Activated naive CD4-positive, alpha-beta T cell treated with Interleukin-2 at 50 U/mL for 16 hours (primary cell): ENCODE measurements around the gene XPO1.
"Not testable (repeated sequence)": the region's sequence is repeated elsewhere in the genome, so short reads cannot be mapped to it uniquely, and the experiment has no call there.

Experiments used
- DNase-seq: peaks from one replicate; pipeline ENCODE4 v3.0.0-alpha.2; 2020

The XPO1 gene

DNA sequence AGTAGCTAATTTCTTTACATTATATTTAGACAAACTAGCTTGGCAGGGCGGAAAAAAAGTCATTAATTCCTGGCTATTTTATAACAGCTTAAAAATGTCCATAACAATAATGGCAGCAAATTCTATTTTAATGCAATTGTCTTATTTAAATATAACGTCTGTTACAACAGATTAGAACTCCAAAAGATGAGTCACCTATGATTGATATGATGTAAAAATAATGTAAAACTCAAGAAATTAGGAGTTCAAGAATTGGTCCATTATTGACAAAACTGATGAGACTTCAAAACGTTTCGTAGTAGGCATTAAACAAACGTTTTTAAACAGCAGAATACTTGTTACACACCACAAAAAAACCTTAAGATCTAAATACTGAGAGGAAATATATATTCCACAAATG lies 2.7 kb downstream of the XPO1 start:
- DNase-seq, result no peak

DNA sequence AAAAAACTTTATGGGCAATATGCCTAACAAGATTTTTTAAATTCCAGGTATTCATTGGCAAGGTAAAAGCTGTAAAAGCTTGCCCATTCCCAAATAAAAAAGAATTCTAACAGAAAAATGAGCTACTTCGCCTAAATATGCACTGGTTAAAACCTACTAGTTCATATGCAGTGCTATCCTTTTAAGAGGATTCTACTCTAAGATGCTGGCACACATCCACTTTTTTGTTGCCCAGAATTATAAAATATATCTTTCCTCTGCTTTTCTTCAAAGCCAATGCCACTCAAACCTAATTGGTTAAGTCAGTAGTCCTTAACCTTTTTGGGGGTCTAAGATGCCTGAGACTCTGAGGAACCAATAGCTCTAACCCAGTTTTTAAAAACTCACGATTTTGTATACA lies 3.2 kb downstream of the XPO1 start:
- DNase-seq, result no peak

DNA sequence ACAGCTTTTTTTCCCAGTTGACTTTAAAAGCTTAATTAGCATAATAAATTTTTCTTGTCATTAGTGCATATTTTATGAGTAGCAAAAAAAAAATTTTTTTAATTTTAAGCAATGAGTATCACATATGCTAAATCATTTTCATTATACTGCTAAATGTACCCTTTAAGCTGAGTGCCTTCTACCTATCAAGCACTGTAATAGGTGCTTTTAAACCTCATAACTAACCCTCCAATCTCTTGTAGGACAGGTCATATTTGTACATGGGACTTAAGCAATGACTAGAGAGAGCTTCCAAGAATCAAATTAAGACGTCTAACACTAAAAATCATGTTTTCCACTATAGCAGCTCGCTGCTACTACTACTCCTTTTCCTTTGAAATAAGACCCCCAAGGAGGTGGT lies 7.4 kb downstream of the XPO1 start:
- no peak for DNase-seq

DNA sequence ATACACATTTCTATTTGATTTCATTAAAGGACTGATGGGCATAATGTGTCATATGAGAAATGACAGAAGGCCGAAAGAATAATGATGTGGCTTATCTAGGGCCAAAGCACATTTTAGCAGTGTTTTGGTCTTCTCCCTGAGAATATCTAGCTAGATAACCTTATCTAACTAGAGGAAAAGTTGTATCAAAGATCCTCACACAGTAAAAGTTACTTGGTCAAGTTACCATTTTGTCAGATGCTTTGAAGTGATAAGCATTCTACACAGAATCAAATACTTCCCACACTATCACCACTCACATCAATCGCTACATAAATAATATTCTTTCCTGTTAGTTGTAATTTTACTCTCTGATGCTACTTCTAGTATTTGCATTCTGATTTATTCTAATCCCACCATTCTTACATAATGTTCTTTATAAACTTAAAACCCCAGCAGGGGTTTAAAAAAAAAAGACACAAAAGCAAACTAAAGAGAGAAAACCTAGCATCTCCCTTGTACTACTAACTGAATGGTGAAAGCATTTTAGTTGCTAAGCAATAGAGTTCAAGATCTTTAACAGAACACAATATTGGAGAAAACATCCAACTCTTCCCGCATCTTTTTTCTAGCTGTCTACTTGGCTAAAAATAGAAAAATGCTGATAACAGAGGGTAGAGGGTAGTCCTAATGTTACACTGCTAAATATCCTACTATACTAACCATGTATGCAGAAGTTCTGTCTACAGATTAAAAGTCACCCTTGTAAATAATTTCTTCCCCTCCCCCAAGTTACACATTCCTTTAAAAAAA lies 8.0 kb downstream of the XPO1 start:
- DNase-seq, result no peak

DNA sequence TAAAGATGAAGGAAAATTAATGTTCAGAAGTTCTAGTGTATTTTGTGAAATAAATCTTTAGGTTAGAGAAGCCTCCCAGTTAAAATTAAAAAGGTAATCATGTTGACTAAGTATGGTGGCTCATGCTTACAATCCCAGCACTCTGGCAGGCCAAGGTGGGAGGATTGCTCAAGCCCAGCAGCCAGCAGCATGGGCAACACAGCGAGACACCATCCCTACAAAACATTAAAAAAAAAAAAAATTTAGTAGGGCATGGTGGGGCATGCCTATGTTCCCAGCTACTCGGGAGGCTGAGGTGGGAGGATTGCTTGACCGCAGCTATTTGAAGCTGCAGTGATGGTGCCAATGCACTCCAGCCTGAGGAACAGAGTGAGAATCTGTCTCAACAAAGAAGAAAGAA lies 17.9 kb downstream of the XPO1 start:
- no peak for DNase-seq

DNA sequence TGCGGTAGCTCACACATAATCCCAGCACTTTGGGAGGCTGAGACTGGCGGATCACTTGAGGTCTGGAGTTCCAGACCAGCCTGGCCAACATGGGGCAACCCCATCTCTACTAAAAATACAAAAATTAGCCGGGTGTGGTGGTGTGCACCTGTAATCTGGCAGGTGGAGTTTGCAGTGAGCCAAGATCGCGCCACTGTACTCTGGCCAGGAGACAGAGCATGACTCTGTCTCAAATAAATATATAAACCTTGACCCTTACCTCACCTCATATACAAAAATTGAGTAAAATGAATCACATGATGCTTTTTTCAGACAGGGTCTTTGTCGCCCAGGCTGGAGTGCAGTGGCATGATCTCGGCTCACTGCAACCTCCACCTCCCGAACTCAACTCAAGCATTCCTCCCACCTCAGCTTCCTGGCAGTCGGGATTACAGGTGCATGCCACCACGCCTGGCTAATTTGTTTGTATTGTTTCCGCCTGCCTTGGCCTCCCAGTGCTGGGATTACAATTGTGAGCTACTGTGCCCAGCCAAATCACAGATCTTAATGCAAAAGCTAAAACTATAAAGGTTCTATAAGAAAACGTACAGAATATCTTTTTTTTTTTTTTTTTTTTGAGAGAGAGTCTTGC lies 25.3 kb downstream of the XPO1 start:
- no peak for DNase-seq

DNA sequence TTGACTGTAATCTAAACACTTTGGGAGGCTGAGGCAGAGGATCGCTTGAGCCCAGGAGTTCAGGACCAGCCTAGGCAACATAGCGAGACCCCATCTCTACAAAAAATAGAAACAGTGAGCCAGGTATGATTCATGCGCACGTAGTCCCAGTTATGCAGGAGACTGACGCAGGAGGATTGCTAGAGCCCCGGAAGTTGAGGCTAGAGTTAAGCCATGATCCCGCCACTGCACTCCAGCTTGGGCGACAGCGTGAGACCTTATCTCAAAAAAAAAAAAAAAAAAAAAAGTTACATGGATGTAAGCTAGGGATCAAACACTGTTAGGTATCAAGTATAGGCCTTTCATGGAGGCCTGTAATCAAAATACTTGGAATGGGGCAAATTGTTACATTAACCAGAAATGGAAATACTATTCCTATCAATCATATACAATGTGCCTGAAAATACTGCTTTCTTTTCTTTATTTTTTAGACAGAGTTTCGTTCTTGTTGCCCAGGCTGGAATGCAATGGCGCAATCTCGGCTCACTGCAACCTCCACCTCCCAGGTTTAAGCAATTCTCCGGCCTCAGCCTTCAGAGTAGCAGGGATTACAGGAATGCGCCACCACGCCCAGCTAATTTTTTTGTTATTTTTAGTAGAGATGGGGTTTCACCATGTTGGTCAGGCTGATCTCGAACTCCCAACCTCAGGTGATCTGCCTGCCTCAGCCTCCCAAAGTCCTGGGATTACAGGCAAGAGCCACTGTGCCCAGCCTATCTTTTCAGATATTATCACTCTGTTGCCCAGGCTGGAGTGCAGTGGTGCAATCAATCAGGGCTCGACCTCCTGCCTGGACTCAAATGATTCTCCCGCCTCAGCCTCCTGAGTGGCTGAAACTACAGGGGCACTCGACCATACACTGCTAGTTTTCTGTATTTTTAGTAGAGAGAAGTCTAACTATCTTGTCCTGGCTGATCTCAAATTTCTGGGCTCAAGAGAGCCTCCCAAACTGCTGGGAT lies 27.2 kb downstream of the XPO1 start:
- DNase-seq, result no peak

DNA sequence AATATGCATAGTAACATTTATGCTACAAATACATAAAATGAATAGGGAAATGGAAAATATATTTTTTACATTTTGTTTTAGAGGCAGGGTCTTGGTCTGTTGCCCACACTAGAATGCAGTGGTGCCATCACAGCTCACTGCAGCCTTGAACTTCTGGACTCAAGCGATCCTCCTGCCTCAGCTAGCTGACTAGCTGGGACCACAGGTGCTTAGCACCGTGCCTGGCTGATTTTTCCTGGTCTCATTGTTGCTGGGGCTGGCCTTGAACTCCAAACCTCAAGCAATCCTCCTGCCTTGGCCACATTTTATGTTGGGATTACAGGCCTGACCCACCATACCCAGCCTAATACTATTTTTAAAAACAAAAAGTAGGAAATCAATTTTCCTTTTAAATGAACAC lies 33.2 kb downstream of the XPO1 start:
- DNase-seq, result no peak

DNA sequence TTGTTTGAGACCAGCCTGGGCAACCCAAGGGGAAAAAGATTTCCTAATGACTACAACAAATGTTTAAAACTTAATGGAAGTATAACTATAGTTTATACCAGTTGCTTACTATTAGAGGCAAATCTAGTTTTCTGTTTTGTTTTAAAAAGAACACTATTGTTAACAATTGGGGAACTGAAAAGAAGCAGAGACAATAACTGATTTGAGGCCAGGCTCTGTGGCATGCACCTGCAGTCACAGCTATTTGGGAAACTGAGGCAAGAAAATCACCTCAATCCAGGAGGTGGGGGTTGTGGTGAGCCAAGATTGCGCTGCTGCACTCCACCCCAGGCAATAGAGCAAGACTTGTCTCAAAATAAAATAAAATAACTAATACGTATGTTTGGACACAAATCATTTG lies 39.1 kb downstream of the XPO1 start:
- no peak for DNase-seq

DNA sequence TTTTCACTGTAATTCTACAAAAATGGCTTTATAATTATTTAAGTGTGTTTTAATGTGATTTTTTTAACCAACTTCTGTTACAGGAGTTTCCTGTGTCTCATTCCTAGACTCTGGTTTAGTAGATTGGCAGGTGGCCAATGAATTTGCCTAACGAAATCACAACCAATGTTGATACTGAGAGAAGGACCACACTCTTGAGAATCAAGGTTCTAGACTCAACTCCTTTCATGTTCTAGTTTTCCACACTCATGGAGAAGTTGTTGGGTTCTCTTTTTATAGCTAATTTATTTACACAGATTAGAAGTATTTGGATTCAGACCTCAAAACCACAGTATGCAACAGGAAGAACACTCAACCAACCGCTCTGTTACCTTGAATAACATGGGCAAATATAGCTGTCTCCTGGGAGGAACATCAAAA lies 44.6 kb downstream of the XPO1 start:
- DNase-seq, result no peak

DNA sequence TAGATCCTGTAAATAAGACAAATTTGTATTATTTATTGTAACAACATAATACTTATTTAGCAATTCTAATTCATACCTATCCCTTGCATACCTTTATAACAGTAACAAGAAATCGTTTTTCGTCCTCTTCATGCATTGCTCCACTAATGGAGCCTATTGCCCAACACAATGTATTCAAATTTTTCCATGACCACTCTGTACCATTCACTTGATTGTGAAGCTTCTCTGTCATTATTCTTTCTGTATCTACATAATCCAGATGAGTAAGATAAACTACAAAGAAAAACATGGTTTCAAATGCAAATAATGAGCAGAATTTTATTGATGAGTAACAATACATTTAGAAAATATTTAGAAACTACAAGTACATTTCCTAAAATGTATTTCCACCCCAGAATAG lies 45.7 kb downstream of the XPO1 start:
- DNase-seq, result no peak

DNA sequence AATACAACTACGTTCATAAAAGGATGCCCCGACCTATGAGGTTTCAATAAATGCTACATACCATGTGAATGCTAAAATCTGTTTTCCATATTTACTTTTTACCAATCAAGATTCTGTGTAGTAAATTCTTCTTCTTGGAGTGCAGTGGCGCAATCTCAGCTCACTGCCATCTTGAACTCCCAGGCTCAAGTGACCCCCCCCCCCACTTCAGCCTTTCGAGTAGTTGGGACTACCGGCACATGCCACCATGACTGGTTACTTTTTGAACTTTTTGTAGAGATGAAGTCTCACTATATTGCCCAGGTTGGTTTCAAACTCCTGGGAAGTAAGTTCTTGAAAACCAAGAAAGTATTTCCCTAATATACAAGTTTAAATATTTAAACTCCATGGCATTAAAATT lies 52.9 kb downstream of the XPO1 start:
- DNase-seq, result no peak

DNA sequence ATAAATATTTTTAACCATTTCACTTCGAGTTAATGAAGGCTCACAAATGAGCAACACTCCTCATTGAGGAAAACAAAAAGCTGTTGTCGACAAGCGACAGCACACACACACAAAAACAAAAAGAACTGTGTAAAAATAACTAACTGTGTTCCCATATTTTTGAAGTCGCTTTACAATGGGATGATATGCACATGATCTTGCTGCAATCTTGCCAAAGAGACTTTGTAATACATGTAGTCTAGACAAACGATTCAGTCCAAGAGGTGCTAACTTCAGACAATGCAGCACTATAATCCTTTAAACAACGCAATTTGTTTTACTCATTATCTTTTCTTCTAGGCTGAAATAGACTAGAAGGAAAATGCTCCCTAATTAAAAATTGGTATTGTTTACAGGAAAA lies 60.1 kb downstream of the XPO1 start:
- DNase-seq, result no peak

DNA sequence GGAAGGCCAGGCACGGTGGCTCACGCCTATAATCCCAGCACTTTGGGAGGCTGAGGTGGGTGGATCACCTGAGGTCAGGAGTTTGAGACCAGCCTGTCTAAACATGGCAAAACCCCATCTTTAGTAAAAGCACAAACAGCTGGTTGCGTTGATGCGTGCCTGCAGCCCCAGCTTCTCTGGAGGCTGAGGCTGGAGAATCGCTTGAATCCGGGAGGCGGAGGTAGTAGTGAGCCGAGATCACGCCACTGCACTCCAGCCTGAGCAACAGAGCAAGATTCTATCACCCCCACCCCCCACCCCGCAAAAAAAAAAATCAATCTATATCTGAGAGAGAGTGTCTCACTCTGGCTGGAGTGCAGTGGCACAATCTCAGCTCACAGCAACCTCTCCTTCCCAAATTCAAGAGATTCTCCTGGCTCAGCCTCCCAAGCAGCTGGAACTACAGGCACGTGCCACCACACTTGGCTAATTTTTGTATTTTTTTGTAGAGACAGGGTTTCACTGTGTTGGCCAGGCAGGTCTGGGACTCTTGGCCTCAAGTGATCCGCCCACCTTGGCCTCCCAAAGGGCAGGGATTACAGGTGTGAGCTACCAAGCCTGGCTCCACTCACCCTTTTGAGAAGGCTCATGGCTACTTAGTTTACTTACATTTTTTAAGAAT lies 61.1 kb downstream of the XPO1 start:
- not testable (repeated sequence) for DNase-seq

DNA sequence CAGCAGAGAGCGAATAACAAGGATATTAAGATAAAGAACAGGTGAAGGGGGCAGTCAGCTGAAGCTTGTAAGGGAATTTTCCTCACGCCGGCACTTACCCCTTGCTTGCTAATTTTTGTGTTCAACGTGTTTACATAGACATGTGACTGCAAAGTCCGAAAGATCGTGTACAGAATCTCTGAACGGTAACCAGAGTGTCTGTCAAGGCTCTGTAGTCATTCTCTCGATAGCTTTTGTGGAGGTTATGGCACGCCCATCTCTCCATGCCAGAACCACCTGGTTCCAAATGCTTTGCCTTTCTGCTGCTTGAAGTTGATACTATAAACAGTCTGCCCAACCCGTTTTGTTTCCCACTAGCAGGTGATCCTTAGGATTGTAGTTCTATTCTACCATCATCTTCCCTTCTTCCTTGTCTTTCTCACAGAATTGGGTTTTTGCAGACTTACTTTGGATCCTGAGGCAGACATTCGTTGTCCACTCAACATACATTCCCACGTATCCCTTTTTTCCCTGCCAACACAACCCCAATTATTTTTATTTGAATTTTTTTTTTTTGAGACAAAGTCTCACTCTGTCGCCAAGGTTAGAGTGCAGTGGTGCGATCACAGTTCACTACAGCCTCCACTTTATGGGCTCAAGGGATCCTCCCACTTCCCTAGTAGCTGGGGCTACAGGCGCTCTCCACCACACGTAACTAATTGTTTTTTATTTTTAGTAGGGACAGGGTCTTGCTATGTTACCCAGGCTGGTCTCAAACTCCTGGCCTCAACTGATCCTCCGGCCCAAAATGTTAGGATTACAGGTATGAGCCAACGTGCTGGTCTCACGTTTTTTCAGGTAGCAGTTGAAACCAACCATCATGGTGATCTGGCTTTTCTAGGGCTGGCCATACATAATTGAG lies 66.0 kb downstream of the XPO1 start:
- DNase-seq, result peak; percentile 23

DNA sequence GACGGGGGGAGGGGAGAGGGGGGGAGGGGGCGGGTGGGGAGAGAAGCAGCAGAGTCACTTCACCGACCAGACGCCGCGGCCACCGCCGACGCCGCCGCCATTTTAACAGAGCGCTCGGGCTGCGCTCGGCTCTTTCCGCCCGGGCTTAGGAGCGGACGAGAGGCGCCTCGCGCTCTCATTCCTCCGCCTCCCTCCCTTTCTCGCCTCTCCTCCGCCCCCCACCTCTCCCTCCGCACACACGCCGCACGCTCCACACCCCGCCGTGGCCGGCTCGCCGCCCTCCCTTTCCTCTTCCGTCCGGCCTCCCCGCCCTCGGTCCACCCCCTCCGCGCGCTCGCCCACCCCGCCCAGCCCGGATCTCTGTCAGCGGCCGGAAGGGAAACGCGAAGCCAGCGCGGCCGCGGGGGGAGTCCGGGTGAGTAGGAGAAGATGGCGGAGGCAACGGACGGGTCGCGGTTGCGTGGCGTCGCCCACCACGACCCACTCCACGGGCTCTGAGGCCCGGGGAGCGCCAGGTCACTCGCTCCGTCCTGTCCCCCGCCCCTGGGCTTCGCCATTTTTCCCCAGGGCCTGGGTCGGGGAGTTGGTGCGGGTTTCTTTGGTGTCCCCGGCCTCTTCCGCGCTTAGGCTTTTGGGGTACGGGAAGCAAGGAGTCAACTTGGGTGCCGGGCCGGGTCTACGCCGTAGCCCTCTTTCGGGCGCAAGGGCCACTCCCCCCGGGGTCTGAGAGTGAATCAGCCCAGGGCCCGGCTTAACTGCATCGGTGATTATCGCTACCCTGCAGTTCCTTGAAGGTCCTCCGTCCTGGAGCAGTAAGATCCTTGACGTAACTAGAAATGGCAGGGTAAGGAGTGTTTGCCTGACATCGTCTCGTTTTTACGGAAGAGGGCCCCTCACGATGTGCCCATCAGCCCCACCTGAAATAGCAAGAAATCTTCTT lies 66.9 kb downstream of the XPO1 start, which contains the start of gene USP34:
USP34 (minus strand) TSS at position 123 of the 940 bp plus-strand sequence. CDS start 395 bp downstream, outside the sequence.
- peak; percentile 91 for DNase-seq

DNA sequence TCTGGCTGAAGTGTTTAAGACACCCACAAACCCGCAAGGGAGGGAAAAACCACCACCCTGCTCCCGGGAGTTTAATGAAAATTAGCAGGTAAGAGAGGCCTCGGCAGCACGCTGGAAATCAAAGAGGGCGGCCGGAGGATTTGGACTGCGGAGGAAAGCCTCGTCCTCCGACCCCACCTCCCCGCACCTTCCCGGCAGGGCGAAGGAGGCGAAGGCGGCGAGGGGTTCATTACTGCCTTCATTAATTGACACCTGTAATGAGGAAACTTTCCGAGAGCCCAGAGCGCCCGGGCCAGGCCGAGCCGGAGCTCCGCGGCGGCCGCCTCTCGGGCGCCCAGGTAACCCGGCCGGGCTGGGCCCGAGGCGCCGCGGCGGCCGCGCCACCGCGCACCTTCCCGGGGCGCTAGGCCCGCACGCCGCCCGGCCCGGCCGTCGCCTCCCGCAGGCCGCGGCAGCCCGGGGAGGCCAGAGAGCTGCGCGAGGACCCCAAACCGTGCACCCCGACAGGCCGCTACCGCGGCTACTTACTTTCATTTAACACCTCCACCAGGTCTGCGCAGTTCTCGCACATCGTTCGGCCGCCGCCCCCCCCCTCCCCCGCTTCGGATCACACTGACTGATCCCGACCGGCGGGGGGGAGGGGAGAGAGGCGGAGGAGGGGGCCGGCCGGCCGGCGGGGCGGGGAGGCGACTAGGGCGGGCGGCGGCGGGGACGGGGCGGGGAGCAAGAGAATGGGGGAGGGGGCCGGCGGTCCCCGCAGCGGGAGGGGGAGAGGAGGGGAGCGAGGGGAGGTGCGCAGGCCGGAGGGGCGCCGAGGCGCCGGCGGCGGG lies 67.8 kb downstream of the XPO1 start:
- DNase-seq, result peak; percentile 81

DNA sequence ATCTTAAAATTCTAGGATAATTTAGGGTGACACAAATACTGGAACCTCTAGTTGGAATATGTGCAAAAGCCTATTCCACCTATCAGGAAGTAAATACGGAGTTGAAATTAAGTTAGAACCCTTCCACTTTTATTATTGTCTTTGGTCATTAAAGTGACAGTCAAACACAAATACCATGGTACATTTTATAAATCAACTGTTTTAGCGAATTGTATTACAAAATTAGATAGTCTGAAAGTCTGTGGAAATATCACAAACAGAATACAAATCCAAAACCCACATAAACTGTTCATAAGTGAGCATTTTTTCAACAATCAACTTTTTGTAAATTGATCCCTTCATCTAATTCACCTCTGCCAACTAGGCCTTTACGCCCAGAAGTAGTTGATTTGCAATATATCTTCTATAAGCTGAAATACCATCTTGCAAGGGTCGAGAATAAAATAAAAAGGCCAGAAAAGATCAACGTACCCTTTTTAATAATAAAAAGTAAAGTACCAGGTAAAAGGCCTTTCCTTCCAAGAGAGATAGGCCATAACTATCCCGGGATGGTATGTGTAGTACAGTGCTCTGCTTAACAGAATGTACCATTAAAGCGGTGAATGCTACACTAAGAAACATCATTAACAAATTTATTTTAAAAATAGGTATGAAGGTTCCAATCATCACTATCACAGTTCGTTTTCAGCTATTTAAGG lies 68.6 kb downstream of the XPO1 start:
- no peak for DNase-seq

DNA sequence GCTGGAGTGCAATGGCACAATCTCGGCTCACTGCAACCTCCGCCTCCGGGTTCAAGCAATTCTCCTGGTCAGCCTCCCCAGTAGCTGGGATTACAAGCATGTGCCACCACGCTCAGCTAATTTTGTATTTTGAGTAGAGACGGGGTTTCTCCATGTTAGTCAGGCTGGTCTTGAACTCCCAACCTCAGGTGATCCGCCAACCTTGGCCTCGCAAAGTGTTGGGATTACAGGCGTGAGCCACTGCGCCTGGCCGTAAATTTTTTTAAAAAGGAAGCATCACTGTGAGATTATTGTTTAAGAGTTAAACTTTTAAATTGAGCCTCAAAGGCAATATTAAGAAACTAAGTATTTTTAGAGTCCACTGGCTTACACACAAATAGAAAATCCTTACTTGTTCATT lies 69.9 kb downstream of the XPO1 start:
- not testable (repeated sequence) for DNase-seq
